Loucy (cell line): ENCODE data around the gene PPAN.

Experiments used
- H2AFZ ChIP-seq: fragments of 200-600 bp; sonication (generic); 2 replicates; pipeline ENCODE4 v1.6.0; 2016; ENCODE audit warnings: antibody characterized with exemption, mild to moderate bottlenecking, low read length, moderate library complexity
- H3F3A ChIP-seq: fragments of 200-600 bp; 2 replicates; pipeline ENCODE4 v1.6.0; 2016; ENCODE audit warnings: antibody characterized with exemption, low read depth, mild to moderate bottlenecking
- H3K27me3 ChIP-seq: fragments of 200-600 bp; sonication (generic); 2 replicates; pipeline ENCODE4 v1.6.1; 2014; ENCODE audit warnings: low read length, mild to moderate bottlenecking; ENCODE audit not compliant: insufficient read depth, poor library complexity, severe bottlenecking
- H3K36me3 ChIP-seq: fragments of 200-600 bp; sonication (generic); 2 replicates; pipeline ENCODE4 v1.6.1; 2016; ENCODE audit warnings: low read length; ENCODE audit not compliant: insufficient read depth
- H3K4me1 ChIP-seq: fragments of 200-600 bp; sonication (generic); 2 replicates; pipeline ENCODE4 v1.5.1; 2014; ENCODE audit warnings: low read length, mild to moderate bottlenecking; ENCODE audit not compliant: insufficient read depth, poor library complexity, severe bottlenecking
- H3K4me2 ChIP-seq: fragments of 200-600 bp; sonication (generic); 2 replicates; pipeline ENCODE4 v1.6.0; 2014; ENCODE audit warnings: antibody characterized with exemption, low read length, low read depth, mild to moderate bottlenecking; ENCODE audit not compliant: poor library complexity, severe bottlenecking
- H3K4me3 ChIP-seq: fragments of 200-600 bp; sonication (generic); 2 replicates; pipeline ENCODE4 v1.5.1; 2014; ENCODE audit warnings: low read length, mild to moderate bottlenecking, mixed read lengths; ENCODE audit not compliant: poor library complexity, severe bottlenecking
- H3K79me2 ChIP-seq: fragments of 200-600 bp; sonication (generic); 2 replicates; pipeline ENCODE4 v1.6.1; 2014; ENCODE audit warnings: low read length; ENCODE audit not compliant: insufficient read depth
- H3K9ac ChIP-seq: fragments of 200-600 bp; sonication (generic); 2 replicates; pipeline ENCODE4 v1.6.0; 2014; ENCODE audit warnings: mild to moderate bottlenecking, low read depth, low read length, moderate library complexity; ENCODE audit not compliant: poor library complexity, severe bottlenecking
- H3K9me2 ChIP-seq: fragments of 200-600 bp; sonication (generic); replicated peaks from 2 replicates; pipeline ENCODE4 v1.6.1; 2016; ENCODE audit warnings: low read depth, low read length, mixed read lengths
- H3K9me3 ChIP-seq: fragments of 200-600 bp; sonication (generic); 2 replicates; pipeline ENCODE4 v1.6.1; 2014; ENCODE audit warnings: mild to moderate bottlenecking, antibody characterized with exemption, low read length, low read depth; ENCODE audit not compliant: insufficient read depth
- H4K20me1 ChIP-seq: fragments of 200-600 bp; sonication (generic); 2 replicates; pipeline ENCODE4 v1.6.0; 2014; ENCODE audit warnings: antibody characterized with exemption, low read length, mild to moderate bottlenecking; ENCODE audit not compliant: insufficient read depth, poor library complexity, severe bottlenecking
- CTCF ChIP-seq: fragments of 200-600 bp; sonication (generic); conservative IDR thresholded peaks from 2 replicates; pipeline ENCODE4 v1.5.1; 2014; ENCODE audit warnings: mild to moderate bottlenecking, antibody characterized with exemption, low read length
- EZH2phosphoT487 ChIP-seq: fragments of 200-600 bp; IDR thresholded peaks from 2 replicates; pipeline ENCODE4 v1.6.1; 2018; ENCODE audit warnings: antibody characterized with exemption, mild to moderate bottlenecking, moderate library complexity, borderline replicate concordance

The PPAN gene

GRCh38 chr19:10158071-10158470 is 51.9 kb downstream of the PPAN start:
- Histone ChIP-seq H3F3A (no peaks in the 10 kb centered on the region), H3K27me3 (no peaks in the 10 kb centered on the region), H3K4me2 (no peak overlapping the region), H3K9me2 (no peaks in the 10 kb centered on the region), H3K79me2 (0 out of 2 replicates have a peak, but pooled peaks cover 3% of the 10 kb centered on the region), H3K9ac (no peak overlapping the region), H3K36me3 (peaks cover 96% of the 10 kb centered on the region), H3K4me3 (no peak overlapping the region), H2AFZ (no peak overlapping the region), H4K20me1 (no peaks in the 10 kb centered on the region), H3K9me3 (no peaks in the 10 kb centered on the region), H3K4me1 (no peaks in the 10 kb centered on the region)
- no peak for TF ChIP-seq CTCF
- no peak for TF ChIP-seq EZH2phosphoT487

- no peak overlapping the region for H2AFZ ChIP-seq
- no peaks in the 10 kb centered on the region for H3K9me2 ChIP-seq
- H4K20me1 ChIP-seq: no peaks in the 10 kb centered on the region
- H3F3A ChIP-seq: no peaks in the 10 kb centered on the region
- H3K4me1 ChIP-seq: no peaks in the 10 kb centered on the region
- no peak overlapping the region for H3K9ac ChIP-seq
- H3K27me3 ChIP-seq: no peaks in the 10 kb centered on the region
- no peak for TF ChIP-seq CTCF
- TF ChIP-seq EZH2phosphoT487: no peak
- no peak overlapping the region for H3K4me3 ChIP-seq
- no peaks in the 10 kb centered on the region for H3K9me3 ChIP-seq
- H3K79me2 ChIP-seq: 0 out of 2 replicates have a peak, but pooled peaks cover 3% of the 10 kb centered on the region
- H3K36me3 ChIP-seq: peaks cover 99% of the 10 kb centered on the region
- H3K4me2 ChIP-seq: no peak overlapping the region
Measured at GRCh38 chr19:10158485-10158884, 52.3 kb downstream of the PPAN start.

DNA sequence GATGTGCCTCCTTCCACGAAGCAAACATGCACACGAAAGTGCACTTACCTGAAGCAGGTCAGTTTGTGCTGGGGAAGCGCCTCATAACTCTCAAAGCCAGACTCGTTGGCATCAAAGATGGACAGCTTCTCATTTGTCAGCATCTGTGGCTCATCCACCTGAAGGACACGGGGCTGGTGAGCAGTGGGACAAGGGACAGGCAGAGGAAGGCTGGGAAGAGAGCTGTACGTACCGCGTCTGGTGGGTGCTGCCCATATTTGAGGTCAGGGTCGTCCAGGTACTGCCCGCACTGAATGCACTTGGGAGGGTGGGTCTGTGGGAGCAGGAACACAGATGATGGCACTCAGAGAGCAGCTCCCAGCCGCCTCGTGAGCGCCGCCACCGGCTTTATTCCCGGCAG is 53.4 kb downstream of the PPAN start:
- no peaks in the 10 kb centered on the region for H4K20me1 ChIP-seq
- no peak overlapping the region for H2AFZ ChIP-seq
- no peak overlapping the region for H3K4me2 ChIP-seq
- H3K9ac ChIP-seq: no peak overlapping the region
- no peaks in the 10 kb centered on the region for H3K9me2 ChIP-seq
- no peaks in the 10 kb centered on the region for H3K27me3 ChIP-seq
- no peaks in the 10 kb centered on the region for H3K4me1 ChIP-seq
- H3K36me3 ChIP-seq: peaks cover 97% of the 10 kb centered on the region
- no peak overlapping the region for H3K4me3 ChIP-seq
- H3F3A ChIP-seq: no peaks in the 10 kb centered on the region
- H3K79me2 ChIP-seq: 0 out of 2 replicates have a peak, but pooled peaks cover 3% of the 10 kb centered on the region
- TF ChIP-seq EZH2phosphoT487: no peak
- TF ChIP-seq CTCF: no peak
- no peaks in the 10 kb centered on the region for H3K9me3 ChIP-seq
